Lower leg skin (tissue), 4 donors: ENCODE measurements around the gene DISP3. TPM values are rescaled to one million over a fixed set of nuclear protein-coding genes. Genes with fewer than 3 reads are reported as not detected.

ENCODE experiments used
- DNase-seq, 2 donors: peaks; one replicate each; pipeline ENCODE4 v3.0.0-alpha.2; 2019; ENCODE audit warnings: low spot score in 2 of 2
- H3K4me3 ChIP-seq: fragments of 200-600 bp; sonication (generic); 2 replicates; pipeline ENCODE4 v1.5.1; 2017; ENCODE audit warnings: mild to moderate bottlenecking, low read depth; ENCODE audit not compliant: poor library complexity, severe bottlenecking
- POLR2A ChIP-seq, 2 donors: fragments of 450-650 bp; IDR thresholded peaks; one replicate each; pipeline ENCODE4 v1.6.1; 2016 to 2017; ENCODE audit warnings: antibody characterized with exemption in 2 of 2, mild to moderate bottlenecking in 1 of 2, moderate library complexity in 1 of 2
- WGBS, 2 donors: methylation state at CpG; one replicate each; pipeline ENCODE4 v1.1.5; 2018; 5-methylcytosine and 5-hydroxymethylcytosine counted together
- intact Hi-C: fragments of 100-400 bp; cut with DNase I; formaldehyde crosslinking; loops from one replicate; pipeline ENCODE4 v1.15.0; 2023; ENCODE audit warnings: low total_unique reads
- total RNA-seq, 4 donors: library from RNA; depleted of rRNA; stranded (reverse); fragments of >200 nt; gene quantifications; one replicate each; pipeline ENCODE4 v1.1.0, GENCODE V29; 2016
- TF ChIP-seq, protein P1 (sequence below), 3 donors: fragments of 450-650 bp; IDR thresholded peaks; one replicate each; pipeline ENCODE4 v1.5.1; 2016; ENCODE audit warnings: antibody characterized with exemption in 3 of 3, mild to moderate bottlenecking in 3 of 3, moderate library complexity in 2 of 3

The DISP3 gene
- total RNA-seq, 4 donors from 2014 or later, result not detected

DNA sequence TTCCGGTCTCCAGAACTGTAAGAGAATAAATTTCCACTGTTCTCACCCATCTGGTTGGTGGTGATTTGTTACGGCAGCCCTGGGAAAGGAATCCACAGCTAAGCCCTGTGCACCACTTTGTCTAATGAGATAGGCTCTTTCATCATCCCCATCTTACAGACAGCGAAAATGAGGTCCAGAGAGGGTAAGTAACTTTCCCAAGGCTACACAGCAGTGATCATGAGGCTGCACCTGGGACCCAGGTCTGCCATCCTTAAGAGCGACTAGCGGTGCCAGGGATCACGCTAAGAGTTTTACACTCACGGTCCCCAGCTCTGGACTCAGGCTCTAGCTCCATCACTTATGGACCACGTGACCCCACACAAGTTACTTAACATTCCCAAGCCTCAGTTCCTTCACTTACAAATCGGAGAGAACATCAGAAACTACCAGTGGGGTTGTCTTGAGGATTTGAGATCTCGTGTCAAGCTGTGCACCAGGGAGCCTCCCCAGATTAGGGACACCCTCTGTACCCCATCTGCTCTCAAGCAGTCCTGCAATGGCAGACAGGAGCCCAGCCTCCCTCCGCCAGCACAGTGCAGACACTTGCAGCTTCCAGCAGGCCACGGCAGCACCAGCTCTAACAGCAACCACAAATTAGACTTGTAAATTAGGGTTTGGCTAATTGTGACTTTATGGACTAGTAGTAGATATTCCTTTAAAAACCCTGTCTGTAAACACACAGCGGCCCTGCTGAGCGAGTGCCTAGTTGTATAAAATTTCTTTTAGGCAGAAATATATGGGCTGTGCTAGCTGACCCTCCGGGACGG is 87.3 kb downstream of the DISP3 start:
- DNase-seq, result no peak
- intact Hi-C loops, result no loop called here
- no peak overlapping the region for H3K4me3 ChIP-seq
- TF ChIP-seq, protein P1, sequence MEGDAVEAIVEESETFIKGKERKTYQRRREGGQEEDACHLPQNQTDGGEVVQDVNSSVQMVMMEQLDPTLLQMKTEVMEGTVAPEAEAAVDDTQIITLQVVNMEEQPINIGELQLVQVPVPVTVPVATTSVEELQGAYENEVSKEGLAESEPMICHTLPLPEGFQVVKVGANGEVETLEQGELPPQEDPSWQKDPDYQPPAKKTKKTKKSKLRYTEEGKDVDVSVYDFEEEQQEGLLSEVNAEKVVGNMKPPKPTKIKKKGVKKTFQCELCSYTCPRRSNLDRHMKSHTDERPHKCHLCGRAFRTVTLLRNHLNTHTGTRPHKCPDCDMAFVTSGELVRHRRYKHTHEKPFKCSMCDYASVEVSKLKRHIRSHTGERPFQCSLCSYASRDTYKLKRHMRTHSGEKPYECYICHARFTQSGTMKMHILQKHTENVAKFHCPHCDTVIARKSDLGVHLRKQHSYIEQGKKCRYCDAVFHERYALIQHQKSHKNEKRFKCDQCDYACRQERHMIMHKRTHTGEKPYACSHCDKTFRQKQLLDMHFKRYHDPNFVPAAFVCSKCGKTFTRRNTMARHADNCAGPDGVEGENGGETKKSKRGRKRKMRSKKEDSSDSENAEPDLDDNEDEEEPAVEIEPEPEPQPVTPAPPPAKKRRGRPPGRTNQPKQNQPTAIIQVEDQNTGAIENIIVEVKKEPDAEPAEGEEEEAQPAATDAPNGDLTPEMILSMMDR (IDR thresholded peaks at IDR 0.05), result no peak
- TF ChIP-seq POLR2A (IDR thresholded peaks at IDR 0.05), result no peak
- WGBS, 2 donors, result 60 to 65% methylated on average over 16 of the region's 16 CpGs

DNA sequence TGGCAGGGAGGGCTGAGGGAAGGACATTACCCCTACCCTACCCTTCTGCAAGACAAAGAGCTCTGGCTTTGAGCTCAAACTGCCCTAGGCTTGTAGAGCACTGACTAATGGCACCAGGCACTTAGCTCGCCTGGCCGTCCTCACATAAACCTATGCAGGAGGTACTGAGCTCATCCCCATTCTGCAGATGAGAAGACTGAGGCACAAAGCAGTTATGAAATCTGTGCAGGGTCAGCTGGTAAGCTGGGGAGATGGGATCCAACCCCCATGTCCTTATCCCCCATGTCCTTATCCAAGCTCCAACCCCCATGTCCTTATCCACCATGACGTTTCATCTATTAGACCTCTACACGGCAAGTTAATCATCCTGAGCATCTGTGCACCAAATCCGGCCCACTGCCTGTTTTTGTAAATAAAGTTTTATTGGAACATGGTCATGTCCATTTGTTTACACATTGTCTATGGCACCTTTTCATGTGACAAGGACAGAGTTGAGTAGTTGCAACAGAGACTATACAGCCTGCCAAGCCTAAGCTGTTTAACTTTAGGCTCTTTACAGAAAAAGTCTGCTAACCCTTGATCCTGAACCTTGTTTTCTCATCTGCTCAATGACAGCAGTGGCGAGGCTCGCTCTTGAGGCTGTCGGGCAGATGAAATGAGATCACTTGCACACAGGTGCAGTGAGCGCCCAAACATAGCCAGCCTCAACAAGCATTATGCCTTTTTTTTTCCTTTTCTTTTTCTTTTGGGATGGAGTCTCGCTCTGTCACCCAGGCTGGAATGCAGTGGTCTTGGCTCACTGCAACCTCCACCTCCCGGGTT is 88.5 kb downstream of the DISP3 start:
- H3K4me3 ChIP-seq, result no peak overlapping the region
- 79 to 87% methylated on average over 11 of the region's 11 CpGs for WGBS, 2 donors
- TF ChIP-seq POLR2A (IDR thresholded peaks at IDR 0.05), result no peak
- TF ChIP-seq, protein P1 (IDR thresholded peaks at IDR 0.05), result no peak
- intact Hi-C loops, result no loop called here
- DNase-seq, result no peak

DNA sequence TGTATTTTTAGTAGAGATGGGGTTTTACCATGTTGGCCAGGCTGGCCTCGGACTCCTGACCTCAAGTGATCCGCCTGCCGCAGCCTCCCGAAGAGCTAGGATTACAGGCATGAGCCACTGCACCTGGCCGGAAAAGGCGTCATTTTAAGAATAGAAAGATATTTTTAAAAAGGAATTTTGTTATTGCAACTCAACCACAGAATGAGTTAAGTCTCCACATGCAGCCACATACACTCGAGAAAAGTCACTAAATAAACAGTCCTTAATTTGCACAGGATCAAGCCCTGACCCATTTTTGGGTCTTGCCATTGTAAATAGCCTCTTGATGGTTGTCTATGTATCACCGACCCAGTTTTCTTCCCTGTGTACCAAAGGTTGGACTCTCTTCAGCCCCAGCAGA is 89.7 kb downstream of the DISP3 start:
- no peak for DNase-seq
- intact Hi-C loops, result no loop called here
- H3K4me3 ChIP-seq, result no peak overlapping the region
- WGBS, 2 donors, result 78 to 79% methylated on average over 8 of the region's 8 CpGs
- TF ChIP-seq, protein P1 (IDR thresholded peaks at IDR 0.05), result no peak

DNA sequence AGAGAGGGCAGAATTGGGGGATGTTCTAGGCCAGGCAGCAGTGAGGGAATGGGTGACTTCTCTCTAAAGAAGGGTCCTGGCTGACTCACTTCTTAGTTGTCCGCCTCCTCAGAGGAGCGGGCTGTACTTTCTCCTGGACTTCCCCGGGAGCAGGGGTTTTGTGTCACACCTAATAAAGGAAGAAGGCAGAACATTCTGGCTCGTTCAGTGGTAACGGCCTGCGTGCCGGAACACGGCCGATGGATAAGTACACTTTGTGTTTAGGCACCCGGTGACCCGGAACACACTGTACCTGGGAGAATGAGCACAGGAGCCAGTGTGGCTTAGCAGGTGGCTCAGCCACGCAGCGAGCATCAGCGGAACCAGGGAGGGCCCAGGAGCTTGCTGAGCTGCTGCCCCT is 90.6 kb downstream of the DISP3 start:
- intact Hi-C loops, result no loop called here
- 69 to 71% methylated on average over 11 to 14 of the region's 14 CpGs for WGBS, 2 donors

DNA sequence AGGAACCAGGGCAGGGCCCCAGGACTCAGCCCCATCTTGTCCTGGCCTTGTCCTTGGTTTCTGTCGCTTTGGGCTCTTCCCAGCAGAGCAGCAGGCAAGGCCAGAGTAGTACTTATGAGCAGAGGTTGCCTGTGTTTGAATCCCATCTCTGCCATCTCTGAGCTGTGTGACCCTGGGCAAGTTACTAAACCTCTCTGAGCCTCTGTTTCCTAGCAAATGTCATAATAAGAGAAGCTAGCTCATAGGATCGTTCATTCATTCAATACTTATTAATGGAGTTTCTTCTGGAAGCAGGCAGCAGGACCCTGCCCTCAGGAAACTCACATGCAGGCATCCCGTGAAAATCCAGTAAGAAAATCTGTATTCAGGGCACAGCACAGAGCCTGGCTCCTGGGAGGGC is 91.0 kb downstream of the DISP3 start:
- TF ChIP-seq, protein P1 (IDR thresholded peaks at IDR 0.05), result no peak
- no peak for TF ChIP-seq POLR2A (IDR thresholded peaks at IDR 0.05)
- WGBS, 2 donors, result 59 to 67% methylated on average over 3 of the region's 3 CpGs
- no peak overlapping the region for H3K4me3 ChIP-seq
- intact Hi-C loops, result no loop called here
- DNase-seq, result no peak

More for the DNA sequence above, 90.6 kb downstream of the DISP3 start:
- TF ChIP-seq POLR2A (IDR thresholded peaks at IDR 0.05), result no peak
- TF ChIP-seq, protein P1 (IDR thresholded peaks at IDR 0.05), result no peak
- no peak for DNase-seq
- H3K4me3 ChIP-seq, result no peak overlapping the region
